SHP77 (cell line): ENCODE results near the gene MCM8.

Experiments
- DNase-seq, 2 experiments: peaks; one replicate each; lab custom pipeline; 2025; lab: John Stamatoyannopoulos, UW

The MCM8 gene

GRCh38 chr20:6044115-6044514, 93.7 kb downstream of the MCM8 start:
- DNase-seq = no peak

GRCh38 chr20:6045566-6045965, 95.1 kb downstream of the MCM8 start:
- no peak for DNase-seq

- no peak for DNase-seq
Observed at GRCh38 chr20:6046432-6046831, 96.0 kb downstream of the MCM8 start.

GRCh38 chr20:6048391-6048790, 97.9 kb downstream of the MCM8 start:
- no peak for DNase-seq
